HepG2 (cell line): ENCODE measurements around the gene POLR3GL. TPM values are rescaled to one million over a fixed set of nuclear protein-coding genes. Genes with fewer than 3 reads are reported as not detected.

ENCODE experiments used
- DR1 ChIP-seq: sonication (generic); formaldehyde crosslinking; IDR thresholded peaks from 2 replicates; pipeline ENCODE4 v1.8.0; 2021; ENCODE audit warnings: mild to moderate bottlenecking, missing genetic modification reagents, inconsistent platforms
- FOXJ3 ChIP-seq: sonication (generic); formaldehyde crosslinking; IDR thresholded peaks from 2 replicates; pipeline ENCODE4 v1.4.0; 2020; ENCODE audit warnings: missing genetic modification reagents, mild to moderate bottlenecking, borderline replicate concordance
- FOXK1 ChIP-seq: sonication (generic); formaldehyde crosslinking; IDR thresholded peaks from 2 replicates; pipeline ENCODE4 v1.4.0; 2020; ENCODE audit warnings: low read depth, missing genetic modification reagents, borderline replicate concordance
- GPN1 ChIP-seq: sonication (generic); formaldehyde crosslinking; IDR thresholded peaks from 2 replicates; pipeline ENCODE4 v1.5.1; 2020; ENCODE audit warnings: missing genetic modification reagents, borderline replicate concordance
- HOXA5 ChIP-seq: sonication (generic); formaldehyde crosslinking; IDR thresholded peaks from 2 replicates; pipeline ENCODE4 v1.4.0; 2020; ENCODE audit warnings: missing genetic modification reagents
- MBD4 ChIP-seq: IDR thresholded peaks from 2 replicates; pipeline ENCODE4 v1.6.1; 2012; ENCODE audit warnings: low read length, inconsistent platforms, borderline replicate concordance
- MEF2D ChIP-seq: sonication (generic); formaldehyde crosslinking; IDR thresholded peaks from 2 replicates; pipeline ENCODE4 v1.5.1; 2020; ENCODE audit warnings: mild to moderate bottlenecking, missing genetic modification reagents
- NFIB ChIP-seq: sonication (generic); formaldehyde crosslinking; IDR thresholded peaks from 2 replicates; pipeline ENCODE4 v1.9.0; 2021; ENCODE audit warnings: missing genetic modification reagents, mild to moderate bottlenecking, borderline replicate concordance
- NFRKB ChIP-seq: fragments of 450-650 bp; IDR thresholded peaks from 2 replicates; pipeline ENCODE4 v1.6.1; 2017
- PAWR ChIP-seq: sonication (generic); formaldehyde crosslinking; IDR thresholded peaks from 2 replicates; pipeline ENCODE4 v1.4.0; 2020; ENCODE audit warnings: missing genetic modification reagents, mild to moderate bottlenecking, borderline replicate concordance
- RORA ChIP-seq: sonication (generic); formaldehyde crosslinking; IDR thresholded peaks from 2 replicates; pipeline ENCODE4 v1.5.0; 2020; ENCODE audit warnings: mild to moderate bottlenecking, missing genetic modification reagents, moderate library complexity
- SIN3A ChIP-seq: IDR thresholded peaks from 2 replicates; pipeline ENCODE4 v1.6.1; 2011; ENCODE audit warnings: low read depth, mild to moderate bottlenecking, control low read depth, low read length, borderline replicate concordance
- SOX6 ChIP-seq, 2 experiments: fragments of 450-650 bp in 1 of 2; sonication (generic) in 1 of 2; formaldehyde crosslinking in 1 of 2; IDR thresholded peaks; 2 replicates each; pipeline versions ENCODE4 v1.4.0 to v1.6.1; 2017 to 2020; ENCODE audit warnings: antibody characterized with exemption in 1 of 2, mild to moderate bottlenecking in 1 of 2, missing genetic modification reagents in 1 of 2
- ZBTB3 ChIP-seq: sonication (generic); formaldehyde crosslinking; IDR thresholded peaks from 2 replicates; pipeline ENCODE4 v1.4.0; 2020; ENCODE audit warnings: low read depth, mild to moderate bottlenecking, moderate library complexity, missing genetic modification reagents, borderline replicate concordance
- ZNF205 ChIP-seq: IDR thresholded peaks from 2 replicates; pipeline ENCODE4 v1.6.1; 2018; ENCODE audit warnings: missing biosample characterization, missing genetic modification reagents
- ZNF24 ChIP-seq: fragments of 450-650 bp; IDR thresholded peaks from 2 replicates; pipeline ENCODE4 v1.6.1; 2017; ENCODE audit warnings: antibody characterized with exemption, mild to moderate bottlenecking
- ZNF274 ChIP-seq: sonication (generic); formaldehyde crosslinking; IDR thresholded peaks from 2 replicates; pipeline ENCODE4 v1.5.1; 2020; ENCODE audit warnings: mild to moderate bottlenecking, missing genetic modification reagents
- ZNF337 ChIP-seq: sonication (generic); formaldehyde crosslinking; IDR thresholded peaks from 2 replicates; pipeline ENCODE4 v1.5.1; 2020; ENCODE audit warnings: missing genetic modification reagents, low read depth, mild to moderate bottlenecking, borderline replicate concordance
- ZNF430 ChIP-seq: sonication (generic); formaldehyde crosslinking; IDR thresholded peaks from 2 replicates; pipeline ENCODE4 v1.9.0; 2021; ENCODE audit warnings: mild to moderate bottlenecking, missing genetic modification reagents
- ZNF512B ChIP-seq: sonication (generic); formaldehyde crosslinking; IDR thresholded peaks from 2 replicates; pipeline ENCODE4 v1.5.1; 2020; ENCODE audit warnings: missing genetic modification reagents, mild to moderate bottlenecking, borderline replicate concordance
- ZNF550 ChIP-seq: sonication (generic); formaldehyde crosslinking; IDR thresholded peaks from 2 replicates; pipeline ENCODE4 v1.4.0; 2020; ENCODE audit warnings: mild to moderate bottlenecking, missing genetic modification reagents, borderline replicate concordance
- ZNF558 ChIP-seq: sonication (generic); formaldehyde crosslinking; IDR thresholded peaks from 2 replicates; pipeline ENCODE4 v1.9.0; 2022; ENCODE audit warnings: mild to moderate bottlenecking, missing genetic modification reagents, borderline replicate concordance
- ZNF567 ChIP-seq: sonication (generic); formaldehyde crosslinking; IDR thresholded peaks from 2 replicates; pipeline ENCODE4 v1.8.1; 2023; ENCODE audit warnings: mild to moderate bottlenecking, missing genetic modification reagents, borderline replicate concordance
- ZNF713 ChIP-seq: sonication (generic); formaldehyde crosslinking; IDR thresholded peaks from 2 replicates; pipeline ENCODE4 v1.4.0; 2020; ENCODE audit warnings: mild to moderate bottlenecking, missing genetic modification reagents
- polyA plus RNA-seq, 8 experiments: library from polyadenylated mRNA; depleted of rRNA in 3 of 8; stranded (reverse) in 7 of 8; unstranded in 1 of 8; fragments of >200 nt; fragmentation: Illumina TruSeq in 4 of 8; extraction: Trizol in 4 of 8; gene quantifications; 2 replicates each; pipeline versions ENCODE4 v1.2.1 to v1.2.3, GENCODE V29; 2011 to 2016; ENCODE audit warnings: low read depth in 4 of 8, missing spikeins in 1 of 8, mixed read lengths in 1 of 8; ENCODE audit not compliant: insufficient read depth in 1 of 8
- total RNA-seq, 5 experiments: library from RNA; depleted of rRNA; stranded (reverse); fragments of >200 nt; fragmentation: Illumina TruSeq; extraction: Trizol; gene quantifications; 2 replicates each; pipeline ENCODE4 v1.2.3, GENCODE V29; 2016; ENCODE audit warnings: low read depth in 1 of 5
- TF ChIP-seq, protein P1 (sequence below): sonication (generic); formaldehyde crosslinking; IDR thresholded peaks from 2 replicates; pipeline ENCODE4 v1.5.0; 2020; ENCODE audit warnings: missing genetic modification reagents
- TF ChIP-seq, protein P2 (sequence below): sonication (generic); formaldehyde crosslinking; conservative IDR thresholded peaks from 2 replicates; pipeline ENCODE4 v1.8.1; 2023; ENCODE audit warnings: missing genetic modification reagents

Gene POLR3GL
- total and polyA plus RNA-seq, 2 of the 13 experiments (the other 11 are each of a cell fraction or from before 2014, with no cell fraction given), result 11.5 to 12.4 TPM

- TF ChIP-seq SIN3A, result no peak
- TF ChIP-seq ZNF550 (CRISPR knock-in tag), result no peak
- TF ChIP-seq DR1, result peak; percentile 26; the same call in 1 of the 2 replicates
- no peak for TF ChIP-seq ZNF205
- TF ChIP-seq FOXJ3 (CRISPR knock-in tag), result no peak
- TF ChIP-seq ZNF567 (CRISPR knock-in tag), result no peak
- no peak for TF ChIP-seq ZNF274 (CRISPR knock-in tag)
- no peak for TF ChIP-seq ZNF337 (CRISPR knock-in tag)
- peak; percentile 68; the same call in 1 of the 2 replicates for TF ChIP-seq ZNF430 (CRISPR knock-in tag)
- peak; percentile 70; the same call in 1 of the 2 replicates for TF ChIP-seq MEF2D
- no peak for TF ChIP-seq RORA
- TF ChIP-seq GPN1, result no peak
- TF ChIP-seq, protein P1, sequence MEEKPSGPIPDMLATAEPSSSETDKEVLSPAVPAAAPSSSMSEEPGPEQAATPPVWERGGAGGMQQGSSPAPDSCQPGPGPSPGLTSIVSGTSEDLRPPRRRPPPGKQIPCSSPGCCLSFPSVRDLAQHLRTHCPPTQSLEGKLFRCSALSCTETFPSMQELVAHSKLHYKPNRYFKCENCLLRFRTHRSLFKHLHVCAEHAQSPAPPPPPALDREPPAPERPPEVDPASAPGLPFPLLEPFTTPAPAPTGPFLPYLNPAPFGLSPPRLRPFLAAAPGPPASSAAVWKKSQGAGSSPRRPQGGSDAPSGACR (CRISPR knock-in tag), result peak; percentile 48; the same call in 1 of the 2 replicates
- TF ChIP-seq ZNF713, result no peak
- TF ChIP-seq ZNF558, result peak; percentile 36; the same call in 1 of the 2 replicates
- TF ChIP-seq, protein P2, sequence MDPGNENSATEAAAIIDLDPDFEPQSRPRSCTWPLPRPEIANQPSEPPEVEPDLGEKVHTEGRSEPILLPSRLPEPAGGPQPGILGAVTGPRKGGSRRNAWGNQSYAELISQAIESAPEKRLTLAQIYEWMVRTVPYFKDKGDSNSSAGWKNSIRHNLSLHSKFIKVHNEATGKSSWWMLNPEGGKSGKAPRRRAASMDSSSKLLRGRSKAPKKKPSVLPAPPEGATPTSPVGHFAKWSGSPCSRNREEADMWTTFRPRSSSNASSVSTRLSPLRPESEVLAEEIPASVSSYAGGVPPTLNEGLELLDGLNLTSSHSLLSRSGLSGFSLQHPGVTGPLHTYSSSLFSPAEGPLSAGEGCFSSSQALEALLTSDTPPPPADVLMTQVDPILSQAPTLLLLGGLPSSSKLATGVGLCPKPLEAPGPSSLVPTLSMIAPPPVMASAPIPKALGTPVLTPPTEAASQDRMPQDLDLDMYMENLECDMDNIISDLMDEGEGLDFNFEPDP (CRISPR knock-in tag), result no peak
- TF ChIP-seq ZNF24, result no peak
- peak; percentile 79; the same call in 1 of the 2 replicates for TF ChIP-seq ZNF512B
- TF ChIP-seq MBD4, result no peak
- no peak for TF ChIP-seq SOX6 (IDR thresholded peaks at IDR 0.05)
- TF ChIP-seq SOX6 (CRISPR knock-in tag; IDR thresholded peaks at IDR 0.05), result peak; percentile 16; the same call in 1 of the 2 replicates
- TF ChIP-seq NFRKB, result no peak
- TF ChIP-seq FOXK1 (CRISPR knock-in tag), result no peak
- no peak for TF ChIP-seq NFIB (CRISPR knock-in tag)
- TF ChIP-seq ZBTB3, result no peak
- peak; percentile 26; the same call in 1 of the 2 replicates for TF ChIP-seq PAWR (CRISPR knock-in tag)
- TF ChIP-seq HOXA5 (CRISPR knock-in tag), result no peak
Observed at GRCh38 chr1:145960468-145961108, 3.9 kb upstream of the POLR3GL start (continued).
